Caco-2 (cell line): Measurements from ENCODE around the gene SNX1. TPM values are rescaled to one million over a fixed set of nuclear protein-coding genes. Genes with fewer than 3 reads are reported as not detected.
"Not testable (repeated sequence)": the region's sequence is repeated elsewhere in the genome, so short reads cannot be mapped to it uniquely, and the experiment has no call there.

ENCODE experiments used
- BruUV-seq: library from RNA; stranded (reverse); fragments of 400-500 nt; replicated peaks from 2 replicates; lab custom pipeline; 2021; lab: Mats Ljungman, UMichigan
- CTCF ChIA-PET: fragments of 300-600 bp; sonication (Branson Sonifier 250); formaldehyde crosslinking; loops from one replicate; lab custom pipeline; 2022; ENCODE audit warnings: antibody characterized with exemption; lab: Charles Lee
- POLR2A ChIA-PET: fragments of 300-600 bp; sonication (Branson Sonifier 250); formaldehyde crosslinking; loops from one replicate; lab custom pipeline; 2022; ENCODE audit warnings: antibody characterized with exemption; lab: Charles Lee
- DNase-seq, 2 experiments: peaks; one replicate each; pipeline versions ENCODE4 v3.0.0 to v3.0.0-alpha.2; 2020 to 2022
- H3K27me3 ChIP-seq: replicated peaks from 2 replicates; pipeline ENCODE4 v1.6.0; 2011; ENCODE audit warnings: low read length; ENCODE audit not compliant: control insufficient read depth, insufficient read depth
- H3K36me3 ChIP-seq: 2 replicates; pipeline ENCODE4 v1.5.1; 2011; ENCODE audit warnings: low read length; ENCODE audit not compliant: control insufficient read depth, insufficient read depth
- H3K4me1 ChIP-seq: fragments of 250-450 bp; sonication (Bioruptor Pico); 2 replicates; pipeline ENCODE4 v1.5.1; 2020; ENCODE audit warnings: mild to moderate bottlenecking
- H3K4me3 ChIP-seq: 2 replicates; pipeline ENCODE4 v1.5.1; 2011; ENCODE audit warnings: low read depth, mild to moderate bottlenecking, control low read depth, low read length
- H3K9me3 ChIP-seq: fragments of 250-450 bp; sonication (Bioruptor Pico); 2 replicates; pipeline ENCODE4 v1.5.1; 2020; ENCODE audit warnings: mild to moderate bottlenecking, moderate library complexity
- H3K27ac Mint-ChIP-seq: one replicate; pipeline ENCODE4 v1.8.0; 2022; ENCODE audit warnings: mixed read lengths; ENCODE audit not compliant: unreplicated experiment
- H3K27me3 Mint-ChIP-seq: one replicate; pipeline ENCODE4 v1.8.0; 2022; ENCODE audit warnings: mixed read lengths; ENCODE audit not compliant: insufficient read depth, unreplicated experiment
- H3K36me3 Mint-ChIP-seq: one replicate; pipeline ENCODE4 v1.8.0; 2022; ENCODE audit warnings: mild to moderate bottlenecking, mixed read lengths; ENCODE audit not compliant: insufficient read depth, unreplicated experiment
- H3K4me1 Mint-ChIP-seq: one replicate; pipeline ENCODE4 v1.8.0; 2022; ENCODE audit warnings: low read depth, mixed read lengths; ENCODE audit not compliant: unreplicated experiment
- H3K4me3 Mint-ChIP-seq: one replicate; pipeline ENCODE4 v1.8.0; 2022; ENCODE audit warnings: mild to moderate bottlenecking, moderate library complexity, mixed read lengths; ENCODE audit not compliant: unreplicated experiment
- H3K9me3 Mint-ChIP-seq: one replicate; pipeline ENCODE4 v1.8.0; 2022; ENCODE audit warnings: mixed read lengths; ENCODE audit not compliant: unreplicated experiment
- CTCF ChIP-seq, 2 experiments: fragments of 200-600 bp in 1 of 2; IDR thresholded peaks; 1 replicate in 1 of 2; 2 replicates in 1 of 2; pipeline versions ENCODE4 v1.5.1 to v1.8.0; 2011 to 2022; ENCODE audit warnings: antibody characterized with exemption in 1 of 2, control low read depth in 1 of 2, inconsistent platforms in 1 of 2, low read depth in 1 of 2, low read length in 1 of 2, mild to moderate bottlenecking in 1 of 2, moderate library complexity in 1 of 2; ENCODE audit not compliant: insufficient read depth in 1 of 2, severe bottlenecking in 1 of 2, unreplicated experiment in 1 of 2
- intact Hi-C: fragments of 100-400 bp; cut with micrococcal nuclease; formaldehyde crosslinking; loops from one replicate; pipeline ENCODE4 v1.10.0; 2022; ENCODE audit not compliant: unreplicated experiment
- total RNA-seq: library from RNA; stranded (reverse); gene quantifications from 2 replicates; pipeline ENCODE4 v1.2.3, GENCODE V29; 2022

SNX1 gene
- total RNA-seq, 1 experiment from 2014 or later, result 75.7 TPM

- POLR2A ChIA-PET, result no interaction called here
- Mint-ChIP-seq H3K36me3 (peaks cover 35% of the 10 kb centered on the region), H3K4me3 (no peak overlapping the region), H3K9me3 (no peaks in the 10 kb centered on the region), H3K27ac (no peak overlapping the region), H3K27me3 (no peaks in the 10 kb centered on the region), H3K4me1 (peaks cover 7% of the 10 kb centered on the region)
- Histone ChIP-seq H3K27me3 (no peaks in the 10 kb centered on the region), H3K4me3 (no peak overlapping the region), H3K4me1 (peaks cover 11% of the 10 kb centered on the region), H3K36me3 (no peaks in the 10 kb centered on the region; the same call in 1 of the 2 replicates), H3K9me3 (no peaks in the 10 kb centered on the region)
- DNase-seq, result no peak
- TF ChIP-seq CTCF (IDR thresholded peaks at IDR 0.05; ENCODE audit: insufficient read depth in 1 of 2, low read depth in 1 of 2, low read length in 1 of 2, severe bottlenecking in 1 of 2, unreplicated experiment in 1 of 2), result no peak
- CTCF ChIA-PET, result no interaction called here
- intact Hi-C loops, result no loop called here
- no TSS peak for BruUV-seq
These were observed 17.1 kb downstream of the SNX1 start for GRCh38 chr15:64112904-64113303.

- no peaks in the 10 kb centered on the region for H3K27me3 ChIP-seq
- no peak for TF ChIP-seq CTCF (IDR thresholded peaks at IDR 0.05; ENCODE audit: insufficient read depth in 1 of 2, low read depth in 1 of 2, low read length in 1 of 2, severe bottlenecking in 1 of 2, unreplicated experiment in 1 of 2)
- no peak for DNase-seq
- Mint-ChIP-seq H3K27ac (no peak overlapping the region), H3K27me3 (no peaks in the 10 kb centered on the region), H3K36me3 (peaks cover 46% of the 10 kb centered on the region), H3K9me3 (no peaks in the 10 kb centered on the region), H3K4me3 (no peak overlapping the region), H3K4me1 (no peaks in the 10 kb centered on the region)
- no peaks in the 10 kb centered on the region for H3K9me3 ChIP-seq
- no peaks in the 10 kb centered on the region; the same call in 1 of the 2 replicates for H3K36me3 ChIP-seq
- intact Hi-C loops, result no loop called here
- POLR2A ChIA-PET, result no interaction called here
- H3K4me1 ChIP-seq, result no peaks in the 10 kb centered on the region
- no TSS peak for BruUV-seq
- no peak overlapping the region for H3K4me3 ChIP-seq
- CTCF ChIA-PET, result no interaction called here
These were observed 22.1 kb downstream of the SNX1 start for GRCh38 chr15:64117759-64118487.

GRCh38 chr15:64120322-64120721 lies 24.5 kb downstream of the SNX1 start:
- BruUV-seq, H3K4me3 ChIP-seq, DNase-seq, H3K4me1 Mint-ChIP-seq, intact Hi-C loops, H3K4me3 Mint-ChIP-seq, H3K9me3 Mint-ChIP-seq, CTCF ChIA-PET, H3K27me3 Mint-ChIP-seq, POLR2A ChIA-PET, H3K27ac Mint-ChIP-seq, H3K27me3 ChIP-seq, H3K9me3 ChIP-seq, H3K36me3 ChIP-seq, H3K4me1 ChIP-seq: not testable (repeated sequence)
- H3K36me3 Mint-ChIP-seq, result peaks cover 38% of the 10 kb centered on the region
